HEK293 (cell line): ENCODE measurements around the gene ENPEP.
"Not testable (repeated sequence)": the region's sequence is repeated elsewhere in the genome, so short reads cannot be mapped to it uniquely, and the experiment has no call there.

ENCODE experiments used
- SP2 ChIP-seq: fragments of 450-650 bp; formaldehyde crosslinking; IDR thresholded peaks from 2 replicates; pipeline ENCODE4 v1.5.1; 2016; ENCODE audit warnings: missing biosample characterization, missing genetic modification characterization
- TF ChIP-seq, protein P1 (sequence below): fragments of 450-650 bp; formaldehyde crosslinking; IDR thresholded peaks from 2 replicates; pipeline ENCODE4 v1.5.1; 2016; ENCODE audit warnings: missing biosample characterization, missing genetic modification characterization

DNA sequence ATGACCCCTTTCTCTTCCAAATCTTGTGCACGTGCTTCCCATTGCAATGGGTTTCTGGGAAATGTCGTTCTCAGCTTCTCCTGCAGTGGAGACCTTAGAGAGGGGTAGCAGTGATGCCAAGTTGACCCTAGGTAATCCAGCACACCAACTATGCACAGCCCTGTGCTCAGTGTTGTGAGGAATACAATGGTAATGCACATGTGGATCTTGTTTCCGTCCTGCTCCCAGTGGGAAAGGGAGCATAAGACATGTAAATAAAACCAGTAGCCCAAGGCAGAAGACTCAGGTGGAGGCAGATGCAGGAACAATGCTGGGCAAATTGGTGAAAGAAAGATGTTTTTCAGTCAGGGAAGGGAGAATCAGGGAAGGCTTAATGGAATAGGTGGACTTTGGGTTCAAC lies 38.7 kb upstream of the ENPEP start:
- TF ChIP-seq, protein P1, sequence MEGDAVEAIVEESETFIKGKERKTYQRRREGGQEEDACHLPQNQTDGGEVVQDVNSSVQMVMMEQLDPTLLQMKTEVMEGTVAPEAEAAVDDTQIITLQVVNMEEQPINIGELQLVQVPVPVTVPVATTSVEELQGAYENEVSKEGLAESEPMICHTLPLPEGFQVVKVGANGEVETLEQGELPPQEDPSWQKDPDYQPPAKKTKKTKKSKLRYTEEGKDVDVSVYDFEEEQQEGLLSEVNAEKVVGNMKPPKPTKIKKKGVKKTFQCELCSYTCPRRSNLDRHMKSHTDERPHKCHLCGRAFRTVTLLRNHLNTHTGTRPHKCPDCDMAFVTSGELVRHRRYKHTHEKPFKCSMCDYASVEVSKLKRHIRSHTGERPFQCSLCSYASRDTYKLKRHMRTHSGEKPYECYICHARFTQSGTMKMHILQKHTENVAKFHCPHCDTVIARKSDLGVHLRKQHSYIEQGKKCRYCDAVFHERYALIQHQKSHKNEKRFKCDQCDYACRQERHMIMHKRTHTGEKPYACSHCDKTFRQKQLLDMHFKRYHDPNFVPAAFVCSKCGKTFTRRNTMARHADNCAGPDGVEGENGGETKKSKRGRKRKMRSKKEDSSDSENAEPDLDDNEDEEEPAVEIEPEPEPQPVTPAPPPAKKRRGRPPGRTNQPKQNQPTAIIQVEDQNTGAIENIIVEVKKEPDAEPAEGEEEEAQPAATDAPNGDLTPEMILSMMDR (tag by site-specific recombination): not testable (repeated sequence)
- not testable (repeated sequence) for TF ChIP-seq SP2 (tag by site-specific recombination)
